Measurements from ENCODE around the gene ROS1.

ROS1 gene

DNA sequence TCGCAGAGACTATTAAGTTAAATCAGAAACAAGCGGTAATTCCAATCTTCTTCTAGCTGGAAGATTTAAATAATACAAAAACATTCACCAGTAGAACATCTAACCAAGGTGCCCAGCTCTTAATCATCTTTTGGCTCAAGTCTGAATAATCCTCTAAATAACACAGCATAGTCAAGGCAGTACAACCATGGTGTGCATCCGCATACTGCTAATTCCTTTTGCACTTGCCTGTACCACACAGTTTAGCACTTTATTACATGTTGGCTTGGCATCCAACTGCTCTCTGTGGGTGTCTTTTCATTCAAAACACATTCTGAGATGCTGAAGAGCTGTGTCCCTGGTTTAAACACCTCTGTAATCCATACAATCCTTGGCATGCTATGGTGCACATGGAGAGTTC is 118.1 kb downstream of the ROS1 start:
- no peak for DNase-seq

DNA sequence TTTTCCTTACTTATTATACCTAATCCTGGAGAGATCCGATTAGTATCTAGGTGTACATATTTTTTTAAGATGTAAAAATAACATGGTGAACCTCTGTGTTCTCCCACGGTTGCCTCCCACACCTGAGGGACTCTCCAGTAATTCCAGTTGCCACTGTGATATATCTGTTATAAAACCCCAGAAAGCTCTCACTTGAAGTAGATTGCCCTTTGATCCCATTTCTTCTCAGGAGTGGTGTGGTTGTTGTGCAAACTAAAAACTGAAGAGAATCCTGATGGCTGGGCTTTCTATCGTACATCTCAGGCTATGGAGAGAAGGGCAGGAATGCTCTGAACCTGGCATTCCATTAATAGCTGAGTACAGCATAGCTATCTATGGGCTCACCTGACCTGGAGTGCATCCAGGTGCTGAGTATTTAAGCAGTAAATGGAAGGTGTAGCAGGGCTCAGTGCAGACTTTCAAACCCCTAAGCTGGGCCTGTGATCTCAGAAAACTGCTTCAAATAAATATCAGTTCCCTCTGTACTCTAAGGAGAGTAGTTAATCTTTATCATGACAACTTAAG is 119.4 kb downstream of the ROS1 start:
- DNase-seq: no peak

DNA sequence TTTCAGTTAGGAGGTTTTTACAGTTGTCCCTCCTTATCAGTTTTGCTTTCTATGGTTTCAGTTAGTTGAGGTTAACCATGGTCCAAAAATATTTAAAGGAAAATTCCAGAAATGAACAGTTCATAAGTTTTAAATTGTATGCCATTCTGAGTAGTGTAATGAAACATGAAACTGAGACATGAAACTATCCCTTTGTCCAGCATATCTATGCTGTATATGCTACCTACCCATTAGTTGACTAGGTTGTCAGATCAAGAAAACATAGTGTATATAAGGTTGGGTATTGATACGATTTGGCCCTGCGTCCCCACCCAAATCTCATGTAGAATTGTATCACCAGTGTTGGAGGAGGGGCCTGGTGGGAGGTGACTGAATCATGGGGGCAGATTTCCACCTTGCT is 121.3 kb downstream of the ROS1 start:
- DNase-seq: no peak

DNA sequence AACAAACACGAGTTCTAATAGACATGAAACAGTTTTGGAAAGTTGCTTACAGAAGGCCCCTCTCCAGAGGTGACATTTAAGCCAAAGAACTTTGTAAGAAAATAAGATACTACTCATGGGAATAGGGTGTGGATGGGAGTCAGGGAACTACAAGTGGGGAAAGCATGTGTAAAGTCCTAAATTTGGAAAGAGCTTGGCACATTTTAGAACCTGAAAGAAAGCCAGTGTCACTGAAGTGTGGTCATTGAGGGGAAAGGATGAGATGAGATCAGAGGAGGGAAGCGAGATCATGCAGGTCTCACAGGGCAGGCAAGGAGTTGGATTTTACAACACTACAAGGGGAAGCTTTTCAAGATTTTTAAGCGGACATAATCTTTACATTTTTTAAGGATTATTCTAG is 122.4 kb downstream of the ROS1 start:
- DNase-seq: no peak

DNA sequence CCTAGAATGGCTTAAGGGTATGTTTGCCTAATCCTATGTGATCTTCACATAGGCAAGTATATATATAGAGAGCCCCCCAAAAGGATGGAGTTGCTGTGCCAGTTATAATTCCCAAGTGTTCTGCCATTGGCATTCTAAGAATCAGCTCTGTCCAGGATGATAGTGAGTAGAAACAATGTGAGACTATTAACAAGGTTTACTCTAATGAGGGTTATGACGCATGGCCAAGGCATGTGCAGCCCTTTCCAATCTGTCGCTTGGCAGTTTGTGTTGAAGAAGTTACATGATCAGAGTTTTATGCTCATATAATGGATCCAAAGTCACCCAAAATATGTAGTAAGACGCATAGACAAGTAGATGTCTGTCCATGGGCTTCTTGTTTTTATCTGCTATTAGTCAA is 126.8 kb downstream of the ROS1 start:
- no peak for DNase-seq

DNA sequence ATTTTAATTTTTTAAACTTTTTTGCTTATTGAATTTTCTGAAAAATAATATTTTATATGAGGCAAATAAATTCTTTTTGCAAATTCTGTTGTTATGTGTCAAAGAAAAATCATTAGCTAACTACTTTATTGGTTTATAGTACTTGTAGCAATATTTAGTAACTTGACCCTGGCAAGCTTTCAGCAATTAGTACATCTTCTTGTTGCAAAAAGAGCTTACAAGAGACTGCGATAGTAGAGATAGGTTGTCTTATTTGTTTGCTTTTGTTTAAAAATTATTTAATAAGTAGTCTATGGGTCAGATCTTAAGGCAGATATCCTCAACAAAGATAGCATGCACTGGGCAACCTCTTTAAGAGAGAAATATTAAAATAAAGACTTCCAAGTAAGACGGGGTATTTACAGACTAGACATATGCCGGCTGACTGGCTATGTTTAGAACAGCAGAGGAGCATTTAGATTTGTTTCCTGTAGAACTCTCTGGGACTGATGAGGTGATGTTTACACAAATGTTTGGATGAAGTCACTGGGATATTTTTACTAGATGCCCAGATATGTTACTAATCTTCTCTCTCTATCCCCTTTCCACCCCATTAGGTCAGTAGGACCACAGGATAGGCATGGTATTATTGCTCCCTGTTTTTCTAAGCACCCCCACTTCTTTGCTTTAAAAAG is 135.4 kb downstream of the ROS1 start:
- no peak for DNase-seq

DNA sequence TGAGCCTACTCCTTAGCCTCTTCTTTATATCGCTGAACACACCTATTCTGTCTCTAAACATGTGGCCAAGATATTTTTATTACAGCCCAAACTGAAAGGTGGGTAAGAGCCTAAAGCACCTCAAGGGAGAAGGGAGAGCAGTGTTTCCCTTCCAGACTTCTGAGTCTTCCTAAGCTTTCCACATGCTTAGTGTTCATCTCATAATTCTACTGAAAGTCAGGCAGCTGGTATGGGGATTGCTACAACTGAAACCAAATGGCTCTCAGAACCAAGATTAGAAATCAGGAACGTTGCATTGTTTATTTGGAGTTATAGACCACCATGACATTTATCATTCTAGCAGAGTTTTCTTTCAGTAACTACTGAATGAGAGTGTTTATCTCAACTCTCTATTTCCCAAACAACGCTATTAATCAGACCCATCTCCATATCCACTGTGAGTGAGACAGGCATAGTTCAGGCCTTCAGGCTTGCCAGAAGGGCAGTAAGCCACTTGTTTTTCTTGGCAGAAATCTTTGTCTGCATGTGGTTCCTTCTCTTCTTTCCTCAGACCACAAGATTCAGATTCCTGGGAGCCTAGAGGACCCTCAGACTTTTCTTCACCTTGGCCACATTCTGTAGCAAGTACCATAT is 137.5 kb downstream of the ROS1 start:
- DNase-seq: no peak

DNA sequence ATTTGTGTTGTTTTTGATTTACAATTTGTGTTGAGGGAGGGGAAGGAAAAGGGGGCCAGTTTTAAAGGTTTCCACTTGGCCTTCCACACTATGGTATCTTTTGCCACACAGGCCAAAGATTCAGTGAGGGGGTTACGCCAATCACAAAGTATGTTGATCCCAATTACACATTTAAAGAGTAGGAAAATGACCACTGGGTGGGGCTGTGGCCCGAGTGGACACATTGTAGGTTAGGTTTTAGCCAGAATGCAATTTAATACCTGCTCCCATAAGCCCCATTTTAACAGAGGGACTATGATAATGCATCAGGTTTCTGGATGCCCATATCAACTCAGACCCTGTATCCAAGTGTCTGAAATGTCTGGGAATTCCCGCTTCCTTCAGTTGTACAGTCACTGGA is 144.8 kb downstream of the ROS1 start:
- no peak for DNase-seq

DNA sequence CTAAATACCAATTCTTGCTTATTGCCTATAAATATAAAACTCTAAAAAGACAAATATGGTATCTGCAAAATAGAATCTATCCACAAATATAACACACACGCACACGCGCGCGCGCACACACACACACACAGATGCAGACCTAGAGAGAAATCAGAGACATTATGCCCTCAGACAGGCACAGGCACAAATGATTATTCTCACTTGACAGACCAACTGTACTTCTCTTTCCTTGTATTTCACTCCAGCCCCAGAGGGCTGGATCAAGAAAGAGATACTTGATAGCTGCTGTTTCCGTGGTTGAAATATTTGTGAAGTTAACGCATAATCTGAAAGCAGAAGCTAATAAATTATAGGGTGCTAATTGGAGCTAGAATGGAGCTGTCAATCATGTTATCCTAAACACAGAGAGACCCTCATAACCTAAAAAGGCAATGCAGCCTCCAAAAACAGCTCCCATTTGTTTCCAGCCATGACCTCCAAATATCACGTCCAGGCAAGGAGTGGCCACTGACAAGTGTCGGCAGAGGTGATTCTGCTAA is 148.9 kb downstream of the ROS1 start:
- no peak for DNase-seq

DNA sequence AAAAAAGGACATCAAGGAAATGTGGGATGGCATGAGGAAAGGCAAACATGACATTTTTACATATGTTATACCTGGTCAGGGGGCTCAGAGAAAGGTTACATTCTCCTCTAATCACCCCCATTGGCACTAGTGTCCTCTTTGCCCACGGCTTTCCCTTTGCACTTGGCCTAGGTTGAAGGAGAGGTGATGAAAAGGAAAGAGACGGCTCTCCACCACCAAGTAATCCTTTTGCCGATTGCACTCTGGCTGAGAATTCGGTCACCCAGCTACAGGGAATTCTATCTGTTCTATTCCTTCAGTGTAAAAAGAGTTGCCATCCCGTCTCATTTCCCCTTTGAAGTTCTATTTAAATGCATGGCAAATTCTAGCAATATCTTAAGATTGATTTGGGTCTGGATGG is 150.0 kb downstream of the ROS1 start:
- DNase-seq: no peak

DNA sequence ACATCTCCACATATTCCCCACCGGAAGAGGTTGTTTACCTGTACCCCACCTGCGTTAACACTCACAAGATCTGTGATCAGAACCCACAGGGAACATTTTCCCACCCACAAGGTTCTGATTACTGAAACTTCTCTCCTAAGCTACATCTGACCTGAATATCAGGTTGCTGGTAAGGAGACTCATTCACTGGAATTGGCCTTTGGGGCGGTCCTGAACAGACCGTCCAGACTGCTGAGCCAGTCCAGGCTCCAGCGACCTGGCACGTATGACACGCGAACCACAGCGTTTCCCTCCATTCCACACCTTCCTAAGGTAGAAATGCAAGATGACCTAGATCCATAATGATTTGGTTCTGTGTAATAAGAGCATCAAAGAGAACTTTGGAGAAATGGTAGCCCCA is 150.5 kb downstream of the ROS1 start:
- no peak for DNase-seq

DNA sequence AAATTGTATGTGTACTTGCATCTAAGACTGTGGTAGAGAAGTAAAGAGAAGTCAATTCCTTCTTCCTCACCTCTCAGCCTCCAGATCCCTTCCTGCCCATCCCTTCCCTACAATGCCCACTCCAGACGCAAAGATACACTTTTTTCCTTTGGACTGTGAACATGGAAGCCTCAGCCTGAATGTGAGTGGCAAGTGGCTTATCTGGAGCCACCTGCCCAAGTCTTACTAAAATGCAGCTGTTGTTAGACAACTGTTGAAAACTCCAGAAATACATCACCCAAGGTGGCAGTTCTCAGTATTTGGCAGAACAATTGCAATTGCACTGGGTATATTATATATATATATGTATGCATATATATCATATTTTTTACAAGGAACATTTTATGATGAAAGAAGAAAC is 152.9 kb downstream of the ROS1 start:
- DNase-seq: no peak

DNA sequence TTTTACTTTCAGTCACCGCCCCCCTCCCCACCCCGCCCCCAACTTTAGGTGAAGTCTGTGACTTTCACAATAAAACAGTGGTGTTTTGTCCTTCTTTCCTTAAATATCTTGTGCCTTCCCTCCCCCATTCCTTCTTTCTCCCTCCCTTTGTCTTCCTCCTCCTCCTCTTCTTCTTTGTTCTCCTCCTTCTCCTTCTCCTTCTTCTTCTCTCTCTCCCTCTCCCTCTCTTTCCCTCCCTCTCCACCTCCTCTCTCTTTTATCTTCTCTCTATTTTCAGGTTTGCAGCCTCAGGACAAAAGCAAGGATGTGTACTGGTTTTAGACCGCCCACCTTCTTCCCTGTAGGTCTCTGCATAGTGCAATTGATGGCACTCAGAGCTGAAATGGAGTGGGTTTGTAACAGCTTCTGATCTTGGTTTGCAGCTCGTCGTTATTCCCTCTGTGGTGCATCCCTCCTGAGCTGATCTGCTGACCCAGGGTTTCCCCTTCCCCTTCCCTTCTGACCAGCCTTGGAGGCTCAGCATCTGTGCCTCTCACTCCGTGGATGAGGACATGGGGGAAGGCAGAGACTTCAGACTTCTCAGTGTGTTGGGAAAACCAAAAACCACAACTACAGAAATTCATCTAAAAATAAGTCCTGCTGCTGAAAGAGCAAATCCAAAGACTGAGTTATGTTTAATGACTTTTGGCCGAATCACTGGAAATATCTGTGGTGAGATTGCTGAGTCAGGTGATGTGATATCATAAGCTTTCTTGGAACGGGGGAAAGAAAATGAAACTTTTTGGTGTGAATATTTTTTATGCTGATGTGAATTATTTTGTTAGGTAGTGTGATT is 153.5 kb downstream of the ROS1 start:
- DNase-seq: no peak

DNA sequence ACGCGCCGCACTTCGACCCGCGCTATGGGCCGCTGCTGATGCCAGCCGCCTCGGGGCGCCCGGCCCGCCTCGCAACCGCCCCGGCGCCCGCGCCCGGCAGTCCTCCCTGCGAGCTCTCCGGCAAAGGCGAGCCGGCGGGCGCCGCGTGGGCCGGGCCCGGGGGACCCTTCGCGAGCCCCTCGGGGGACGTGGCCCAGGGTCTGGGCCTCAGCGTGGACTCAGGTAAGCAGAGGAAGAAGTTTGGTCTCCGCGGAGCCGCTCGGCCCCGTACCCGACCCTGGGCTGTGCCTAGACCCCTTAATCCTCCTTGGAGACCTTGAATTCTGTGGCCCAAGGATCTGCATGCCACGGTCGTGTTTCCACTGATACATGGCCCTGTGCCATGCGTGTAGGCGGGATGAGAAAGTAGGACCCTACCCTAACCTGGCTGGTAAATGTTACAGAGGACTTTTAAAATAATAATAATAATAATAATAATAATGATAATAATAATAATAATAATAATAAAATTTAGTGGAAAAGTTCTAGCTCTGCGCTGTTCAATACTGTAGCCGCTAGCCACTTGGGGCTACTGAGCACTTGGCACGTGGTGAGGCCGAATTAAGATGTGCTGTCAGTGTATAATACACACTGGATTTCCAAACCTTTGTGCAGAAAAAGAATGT is 154.8 kb downstream of the ROS1 start:
- DNase-seq: no peak

DNA sequence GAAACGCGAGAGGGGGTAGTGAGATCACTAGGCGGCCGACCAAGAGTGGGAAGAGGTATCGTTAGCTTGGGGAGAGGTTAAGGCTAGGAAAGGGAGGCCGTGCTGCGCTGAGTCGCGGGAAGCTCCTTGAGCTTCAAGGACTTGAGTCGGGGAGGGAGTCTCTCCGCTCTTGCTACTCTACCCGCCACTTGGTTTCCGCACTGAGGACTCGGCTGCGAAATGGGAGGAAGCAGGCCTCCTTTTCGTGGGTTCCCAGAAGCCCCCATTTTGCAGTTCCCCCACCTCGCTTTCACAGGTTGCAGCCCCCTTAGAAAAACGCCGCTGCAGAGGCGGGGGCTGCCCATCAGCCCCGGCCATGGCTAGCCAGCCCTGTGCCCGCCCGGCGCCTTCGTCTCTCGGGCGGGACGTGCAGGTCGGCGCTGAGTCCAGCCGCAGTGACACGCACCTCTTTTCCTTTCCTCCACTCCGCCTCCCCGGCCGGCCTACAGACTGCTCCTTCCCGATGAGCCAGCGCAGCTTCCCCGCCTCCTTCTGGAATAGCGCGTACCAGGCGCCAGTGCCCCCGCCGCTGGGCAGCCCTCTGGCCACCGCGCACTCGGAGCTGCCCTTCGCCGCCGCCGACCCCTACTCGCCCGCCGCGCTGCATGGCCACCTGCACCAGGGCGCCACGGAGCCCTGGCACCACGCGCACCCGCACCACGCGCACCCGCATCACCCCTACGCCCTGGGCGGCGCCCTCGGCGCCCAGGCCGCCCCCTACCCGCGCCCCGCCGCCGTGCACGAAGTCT is 155.5 kb downstream of the ROS1 start:
- no peak for DNase-seq

DNA sequence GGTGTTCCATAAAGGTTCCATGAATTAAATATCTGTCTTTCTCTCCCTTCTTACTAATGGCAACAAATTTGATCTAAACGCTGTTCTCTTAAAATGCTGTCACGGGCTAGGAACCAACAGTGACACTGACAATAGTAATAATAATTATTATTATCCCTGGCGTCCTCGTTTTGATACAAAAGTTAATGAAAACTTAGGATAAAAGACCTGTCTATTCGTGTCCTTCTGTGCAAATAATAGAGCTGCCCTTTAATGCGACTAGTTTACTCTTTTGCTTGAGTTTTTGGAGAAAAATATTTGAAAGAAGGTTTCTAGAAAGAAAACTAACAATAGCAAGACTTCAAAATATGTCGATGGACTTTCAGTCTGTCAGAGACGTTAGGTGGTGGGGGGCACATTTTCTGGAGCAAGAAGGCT is 156.1 kb downstream of the ROS1 start:
- DNase-seq: no peak

DNA sequence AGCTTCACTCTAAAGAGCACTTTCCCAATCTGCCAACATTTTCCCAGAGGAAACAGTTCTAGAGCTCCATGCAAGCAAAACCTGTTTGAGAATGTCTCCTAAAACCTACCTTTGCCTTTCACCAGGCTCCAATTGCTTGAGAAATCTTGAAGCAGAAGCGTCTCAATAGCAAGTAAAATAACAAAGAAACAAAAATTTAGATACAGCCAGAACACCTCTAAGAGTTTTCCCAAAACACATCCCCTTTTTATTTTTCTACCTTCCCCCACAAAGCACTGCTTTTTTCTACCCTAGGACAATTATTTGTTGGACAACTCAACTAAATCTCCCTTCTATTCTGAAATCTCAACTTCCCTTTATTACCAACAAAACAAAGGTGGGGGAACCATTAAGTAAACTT is 156.8 kb downstream of the ROS1 start:
- DNase-seq: no peak

DNA sequence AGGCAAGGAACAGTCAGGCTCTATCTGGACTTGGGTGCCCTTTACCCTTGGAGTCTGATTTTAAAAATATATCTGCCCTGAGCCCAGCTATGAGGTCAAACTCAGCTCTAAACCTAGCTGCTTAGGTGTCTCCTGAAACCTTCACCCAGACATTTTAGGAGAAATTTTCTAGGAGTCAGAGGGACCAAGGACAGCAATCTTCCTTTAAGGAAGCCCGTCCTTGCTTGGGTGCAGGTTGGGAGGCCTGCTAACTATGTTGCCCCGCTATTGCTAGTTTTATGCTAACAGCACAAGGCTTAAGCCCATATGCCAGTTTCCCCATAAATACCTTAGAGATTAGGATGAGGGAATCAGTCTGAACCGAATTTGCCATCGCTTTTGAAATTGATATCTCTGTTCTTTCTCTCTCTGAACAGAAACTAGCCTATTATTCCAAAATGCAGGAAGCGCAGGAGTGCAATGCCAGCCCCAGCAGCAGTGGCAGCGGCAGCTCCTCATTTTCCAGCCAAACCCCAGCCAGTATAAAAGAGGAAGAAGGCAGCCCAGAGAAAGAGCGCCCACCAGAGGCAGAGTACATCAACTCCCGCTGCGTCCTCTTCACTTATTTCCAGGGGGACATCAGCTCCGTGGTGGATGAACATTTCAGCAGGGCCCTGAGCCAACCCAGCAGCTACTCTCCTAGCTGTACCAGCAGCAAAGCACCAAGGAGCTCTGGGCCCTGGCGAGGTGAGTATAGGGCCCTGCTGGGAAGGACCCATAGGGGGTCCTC is 157.8 kb downstream of the ROS1 start:
- DNase-seq: no peak

DNA sequence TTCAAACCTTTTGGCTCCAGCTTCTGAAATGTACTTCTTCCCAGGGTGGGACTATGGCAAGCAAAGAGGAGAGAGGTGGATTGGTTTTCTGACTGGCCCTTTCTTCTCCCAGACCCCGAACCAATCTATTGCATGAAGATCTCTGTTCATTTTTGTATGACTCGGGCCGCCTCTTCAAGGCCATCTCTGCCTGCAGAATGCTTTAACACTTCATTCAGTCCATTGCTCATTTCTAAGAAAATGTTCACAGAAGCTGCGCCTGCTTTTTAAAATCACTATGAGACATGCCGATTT is 158.7 kb downstream of the ROS1 start:
- DNase-seq: no peak

DNA sequence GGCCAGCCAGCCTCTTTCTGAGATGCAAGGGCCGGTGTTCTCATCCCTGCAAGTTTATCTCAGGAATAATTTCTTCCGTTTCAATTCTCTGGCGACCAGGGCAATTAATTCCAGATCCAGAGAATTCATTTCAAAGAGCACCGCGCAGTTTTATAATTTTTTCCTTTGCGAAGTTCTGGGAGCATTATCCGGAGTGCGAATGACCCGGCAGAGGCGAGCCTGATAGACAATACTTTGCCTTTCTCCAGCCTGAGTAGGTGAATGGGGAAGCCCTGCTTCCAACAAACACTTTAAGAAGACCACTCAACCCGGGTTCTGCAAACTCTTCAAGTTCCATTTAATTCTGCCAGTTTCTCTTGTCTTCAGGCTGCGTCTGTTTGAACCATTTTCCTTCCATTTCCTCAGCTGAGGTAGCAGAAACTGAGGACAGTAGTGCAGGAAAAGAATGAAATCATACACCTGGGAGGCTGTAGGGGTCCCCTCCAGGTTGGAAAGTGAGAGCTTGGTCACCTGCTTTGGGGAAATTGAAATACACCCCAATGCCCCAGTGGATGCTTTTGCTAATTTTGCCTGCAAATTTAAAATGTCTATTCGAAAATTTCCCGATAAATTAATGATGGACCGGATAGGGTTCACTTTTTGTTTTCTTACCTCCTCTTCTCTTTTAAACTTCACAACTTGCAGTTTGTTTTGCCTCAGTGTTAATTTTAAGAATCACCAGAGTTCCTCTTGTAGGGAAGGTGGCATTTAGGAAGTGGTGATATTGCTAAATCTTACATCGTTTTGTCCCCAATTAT is 159.3 kb downstream of the ROS1 start:
- no peak for DNase-seq

Data from NCI-H510A (cell line).